ENCODE results near the gene CATSPER1. TPM values are rescaled to one million over a fixed set of nuclear protein-coding genes. Genes with fewer than 3 reads are reported as not detected.
"Not testable (repeated sequence)": the region's sequence is repeated elsewhere in the genome, so short reads cannot be mapped to it uniquely, and the experiment has no call there.

The CATSPER1 gene
- total RNA-seq, 2 experiments from 2014 or later: not detected

DNA sequence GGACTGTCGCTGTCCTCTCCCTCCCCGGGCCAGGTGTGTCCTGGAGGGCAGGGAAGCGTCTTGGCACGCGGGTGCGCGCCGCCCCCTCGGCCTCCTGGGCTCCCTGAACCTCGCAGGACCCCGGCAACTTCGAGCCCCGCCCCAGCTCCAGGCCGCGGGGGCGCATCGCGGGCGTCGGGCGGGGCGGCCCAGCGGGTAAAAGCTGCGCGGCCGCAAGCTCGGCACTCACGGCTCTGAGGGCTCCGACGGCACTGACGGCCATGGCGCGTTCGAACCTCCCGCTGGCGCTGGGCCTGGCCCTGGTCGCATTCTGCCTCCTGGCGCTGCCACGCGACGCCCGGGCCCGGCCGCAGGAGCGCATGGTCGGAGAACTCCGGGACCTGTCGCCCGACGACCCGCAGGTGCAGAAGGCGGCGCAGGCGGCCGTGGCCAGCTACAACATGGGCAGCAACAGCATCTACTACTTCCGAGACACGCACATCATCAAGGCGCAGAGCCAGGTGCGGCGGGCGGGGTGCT, 14.4 kb downstream of the CATSPER1 start, which contains the start of gene CST6:
Gene CST6, plus strand, starts transcription at position 224 of the 519 bp plus-strand sequence. Its CDS starts 37 bp downstream, at position 261.
- intact Hi-C loops (cut with DNase I, micrococcal nuclease): no loop called here
- Mint-ChIP-seq H3K36me3 (ENCODE audit: low read depth) (no peaks in the 10 kb centered on the region), H3K27me3 (peaks cover 18% of the 10 kb centered on the region), H3K4me3 (no peak within 1 kb of the TSS), H3K4me1 (no peaks in the 10 kb centered on the region), H3K27ac (no peak within 1 kb of the TSS), H3K9me3 (ENCODE audit: low read depth) (no peaks in the 10 kb centered on the region)
- CTCF ChIA-PET: interaction anchor here (0.7 to 3.3 kb wide), 5 partner anchors 9 to 251 kb away, joined by 3 to 16 read pairs (median 4); partner anchors contain the start of gene BANF1
- POLR2A ChIA-PET: no interaction called here
- DNase-seq: no peak
- peak; percentile 42 for ATAC-seq

DNA sequence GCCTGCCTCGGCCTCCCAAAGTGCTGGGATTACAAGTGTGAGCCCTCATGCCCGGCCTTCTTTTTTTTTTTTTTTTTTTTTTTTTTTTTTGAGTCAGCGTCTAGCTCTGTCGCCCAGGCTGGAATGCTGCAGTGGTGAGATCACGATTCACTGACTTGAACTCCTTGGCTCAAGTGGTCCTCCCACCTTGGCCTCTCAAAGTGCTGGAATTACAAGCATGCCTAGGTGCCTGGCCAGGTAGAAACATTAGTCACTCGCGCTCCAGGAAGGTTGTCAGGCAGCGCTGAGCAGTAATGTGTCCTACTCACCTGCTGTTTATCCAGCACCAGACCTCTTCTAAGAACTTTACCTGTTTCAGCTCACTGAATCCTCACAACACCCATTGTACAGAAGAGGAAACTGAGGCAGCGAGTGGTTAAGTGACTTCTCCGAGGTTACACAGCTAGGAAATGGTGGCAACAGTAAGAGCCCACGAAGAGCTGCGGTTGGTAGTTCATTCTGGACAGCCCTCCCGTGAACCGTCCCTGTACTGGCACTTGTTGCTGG, 15.0 kb downstream of the CATSPER1 start:
- ATAC-seq: no peak
- intact Hi-C loops (cut with DNase I, micrococcal nuclease): no loop called here
- H3K9me3 Mint-ChIP-seq (ENCODE audit: low read depth): no peaks in the 10 kb centered on the region
- no peak overlapping the region for H3K4me3 Mint-ChIP-seq
- no peak for DNase-seq
- no peaks in the 10 kb centered on the region for H3K36me3 Mint-ChIP-seq (ENCODE audit: low read depth)
- POLR2A ChIA-PET: no interaction called here
- H3K27ac Mint-ChIP-seq: no peak overlapping the region
- no peaks in the 10 kb centered on the region for H3K4me1 Mint-ChIP-seq
- CTCF ChIA-PET: interaction anchor here (0.7 to 3.3 kb wide), 4 partner anchors 9 to 251 kb away, joined by 3 to 16 read pairs (median 4); partner anchors contain the start of gene BANF1
- peaks cover 18% of the 10 kb centered on the region for H3K27me3 Mint-ChIP-seq

DNA sequence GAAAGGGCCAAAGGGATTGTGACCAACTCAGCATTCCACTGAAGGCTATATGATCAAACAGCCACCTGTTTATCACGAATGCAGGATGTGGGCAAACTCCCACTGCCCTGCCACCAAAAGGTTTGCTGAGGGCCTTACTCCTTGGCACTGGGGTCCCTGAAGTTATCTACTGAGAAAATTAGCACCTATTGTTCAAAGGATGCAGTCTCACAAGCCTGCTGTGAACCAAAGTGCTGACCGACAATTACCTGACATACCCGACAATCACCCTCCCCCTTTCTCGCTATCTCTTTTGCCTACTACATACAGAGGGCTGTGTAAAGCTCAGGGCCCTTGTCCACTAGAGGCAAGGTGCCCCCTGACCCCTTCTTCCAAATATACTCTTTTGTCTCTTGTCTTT, 16.2 kb downstream of the CATSPER1 start:
- H3K4me1 Mint-ChIP-seq; H3K9me3 Mint-ChIP-seq (ENCODE audit: low read depth); DNase-seq; POLR2A ChIA-PET; H3K4me3 Mint-ChIP-seq; H3K27ac Mint-ChIP-seq; H3K36me3 Mint-ChIP-seq (ENCODE audit: low read depth); intact Hi-C loops (cut with DNase I, micrococcal nuclease); ATAC-seq: not testable (repeated sequence)
- peaks cover 18% of the 10 kb centered on the region for H3K27me3 Mint-ChIP-seq
- CTCF ChIA-PET: interaction anchor here (0.6 to 1.2 kb wide), 3 partner anchors 13 to 35 kb away, joined by 3 to 7 read pairs (median 4); no protein-coding TSS in a partner anchor

DNA sequence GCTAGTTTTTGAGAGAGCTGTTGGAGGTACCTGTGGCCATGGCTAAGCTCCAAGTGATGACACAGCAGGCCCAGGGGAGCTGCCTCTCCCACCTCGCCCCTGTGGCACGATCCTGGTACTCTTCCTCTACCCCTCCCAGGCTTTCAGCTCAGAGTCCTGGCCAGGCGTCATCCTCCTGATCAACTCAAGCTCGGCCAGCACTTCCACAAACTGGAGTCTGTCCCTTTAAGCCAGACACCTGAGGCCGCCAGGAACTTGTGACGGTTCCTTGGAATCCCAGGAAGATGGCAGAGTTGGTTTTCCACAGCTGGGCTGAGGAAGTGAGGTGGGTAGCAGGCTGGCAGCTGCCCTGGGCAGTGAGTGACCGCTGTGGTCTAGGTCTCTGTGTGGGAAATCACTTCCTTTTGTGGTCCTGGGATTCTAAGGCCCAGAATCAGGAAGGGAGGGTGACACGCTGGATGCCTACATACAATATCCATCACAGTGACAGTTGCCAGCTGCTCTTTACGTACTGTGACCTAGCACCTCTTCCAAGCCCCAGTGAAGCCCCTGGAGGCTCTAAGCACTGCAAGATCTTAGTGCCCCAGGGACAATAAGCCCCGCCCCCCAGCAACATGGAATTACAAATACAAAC, 17.7 kb downstream of the CATSPER1 start:
- no peak overlapping the region for H3K4me3 Mint-ChIP-seq
- ATAC-seq (no peak), DNase-seq (no peak)
- no peak overlapping the region for H3K27ac Mint-ChIP-seq
- peaks cover 7% of the 10 kb centered on the region for H3K4me1 Mint-ChIP-seq
- ChIA-PET CTCF (interaction anchor here (0.6 to 2.4 kb wide), 5 partner anchors 14 to 124 kb away, joined by 3 to 9 read pairs (median 4); no protein-coding TSS in a partner anchor), POLR2A (interaction anchor here (0.6 kb wide), 1 partner anchor 1317 kb away, joined by 3 read pairs; no protein-coding TSS in a partner anchor)
- no peaks in the 10 kb centered on the region for H3K9me3 Mint-ChIP-seq (ENCODE audit: low read depth)
- peaks cover 14% of the 10 kb centered on the region for H3K27me3 Mint-ChIP-seq
- intact Hi-C loops (cut with DNase I, micrococcal nuclease): no loop called here
- peaks cover 16% of the 10 kb centered on the region for H3K36me3 Mint-ChIP-seq (ENCODE audit: low read depth)

DNA sequence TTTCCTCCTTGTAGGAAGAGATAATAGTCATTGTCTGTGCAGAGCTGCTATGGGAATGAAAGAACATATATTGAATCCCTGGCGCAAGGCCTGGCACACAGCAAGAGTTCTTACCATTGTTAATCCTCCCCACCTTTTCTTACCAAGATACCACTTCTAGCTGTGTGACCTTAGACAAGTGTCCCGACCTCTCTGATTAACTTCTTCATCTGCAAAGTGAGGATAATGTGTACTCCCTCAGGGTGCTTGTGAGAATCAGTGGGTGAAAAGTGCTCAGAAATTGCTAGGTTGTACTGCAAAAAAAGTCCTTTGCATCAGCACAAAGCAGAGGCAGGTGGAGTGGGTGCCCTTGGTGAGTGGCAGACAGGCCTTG, 18.2 kb downstream of the CATSPER1 start:
- peaks cover 10% of the 10 kb centered on the region for H3K27me3 Mint-ChIP-seq
- intact Hi-C loops (cut with DNase I, micrococcal nuclease): no loop called here
- ChIA-PET CTCF (interaction anchor here (0.6 to 2.4 kb wide), 5 partner anchors 15 to 70 kb away, joined by 3 to 9 read pairs (median 3); no protein-coding TSS in a partner anchor), POLR2A (interaction anchor here (0.6 kb wide), 1 partner anchor 1318 kb away, joined by 3 read pairs; no protein-coding TSS in a partner anchor)
- H3K27ac Mint-ChIP-seq: no peak overlapping the region
- no peak for ATAC-seq
- no peak for DNase-seq
- H3K4me3 Mint-ChIP-seq: no peak overlapping the region
- no peaks in the 10 kb centered on the region for H3K9me3 Mint-ChIP-seq (ENCODE audit: low read depth)
- peaks cover 19% of the 10 kb centered on the region for H3K36me3 Mint-ChIP-seq (ENCODE audit: low read depth)
- H3K4me1 Mint-ChIP-seq: peaks cover 12% of the 10 kb centered on the region

DNA sequence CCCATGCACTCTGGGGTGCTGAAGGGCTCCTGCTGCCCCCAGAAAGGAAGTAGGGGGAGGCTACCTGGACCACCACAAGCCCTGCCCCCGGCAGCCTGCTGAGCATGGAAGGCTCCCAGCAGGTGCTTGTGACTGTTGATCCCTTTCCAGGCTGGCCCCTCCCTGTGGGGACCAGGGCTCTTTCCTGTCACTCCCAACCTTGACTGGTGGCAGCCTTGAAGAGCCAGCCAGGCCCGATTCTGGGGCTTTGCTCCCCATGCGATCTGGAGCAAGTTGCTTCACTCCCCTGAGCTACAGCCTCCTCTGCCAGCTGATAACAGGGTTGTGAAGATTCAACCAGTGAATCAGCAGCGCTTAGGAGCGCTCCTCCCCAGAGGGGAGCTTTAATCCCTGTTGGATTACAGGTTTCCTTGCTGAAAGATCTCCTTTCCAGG, 19.1 kb downstream of the CATSPER1 start:
- CTCF ChIA-PET: interaction anchor here (0.9 to 2.4 kb wide), 2 partner anchors 15 to 40 kb away, joined by 3 to 9 read pairs; no protein-coding TSS in a partner anchor
- Mint-ChIP-seq H3K27ac (no peak overlapping the region), H3K4me1 (peaks cover 15% of the 10 kb centered on the region), H3K4me3 (no peak overlapping the region), H3K27me3 (peaks cover 6% of the 10 kb centered on the region), H3K36me3 (ENCODE audit: low read depth) (peaks cover 21% of the 10 kb centered on the region), H3K9me3 (ENCODE audit: low read depth) (no peaks in the 10 kb centered on the region)
- POLR2A ChIA-PET: no interaction called here
- DNase-seq (no peak), ATAC-seq (no peak)
- intact Hi-C loops (cut with DNase I, micrococcal nuclease): no loop called here

DNA sequence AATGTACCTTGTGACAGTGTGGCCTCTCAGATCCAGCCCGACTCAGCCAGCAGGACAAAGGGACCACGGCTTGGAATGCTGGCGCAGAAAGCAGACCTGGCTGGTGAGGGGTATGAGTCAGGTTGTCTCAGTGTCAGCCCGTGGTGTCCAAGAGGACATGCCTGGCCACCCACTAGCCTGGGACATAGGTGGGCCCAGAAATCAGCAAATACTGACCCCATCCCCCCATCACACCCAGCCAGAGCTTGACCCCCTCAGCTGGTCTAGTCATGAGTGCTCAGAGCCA, 19.4 kb downstream of the CATSPER1 start:
- H3K4me3 Mint-ChIP-seq: no peak overlapping the region
- CTCF ChIA-PET: interaction anchor here (2.4 kb wide), 1 partner anchor 16 kb away, joined by 9 read pairs; no protein-coding TSS in a partner anchor
- intact Hi-C loops (cut with DNase I, micrococcal nuclease): no loop called here
- POLR2A ChIA-PET: no interaction called here
- H3K27ac Mint-ChIP-seq: no peak overlapping the region
- peaks cover 23% of the 10 kb centered on the region for H3K36me3 Mint-ChIP-seq (ENCODE audit: low read depth)
- no peak for ATAC-seq
- no peak for DNase-seq
- peaks cover 6% of the 10 kb centered on the region for H3K27me3 Mint-ChIP-seq
- H3K4me1 Mint-ChIP-seq: peaks cover 15% of the 10 kb centered on the region
- no peaks in the 10 kb centered on the region for H3K9me3 Mint-ChIP-seq (ENCODE audit: low read depth)

- ATAC-seq (no peak), DNase-seq (no peak)
- peaks cover 3% of the 10 kb centered on the region for H3K27me3 Mint-ChIP-seq
- peak overlapping the region; percentile 32 for H3K27ac Mint-ChIP-seq
- ChIA-PET CTCF (interaction anchor here (0.6 to 2.4 kb wide), 2 partner anchors 16 kb away, joined by 3 to 9 read pairs; no protein-coding TSS in a partner anchor), POLR2A (interaction anchor here (1.0 kb wide), 1 partner anchor 116 kb away, joined by 4 read pairs; the partner anchor contains the start of gene CCDC85B)
- intact Hi-C loops (cut with DNase I, micrococcal nuclease): no loop called here
- H3K9me3 Mint-ChIP-seq (ENCODE audit: low read depth): no peaks in the 10 kb centered on the region
- peaks cover 15% of the 10 kb centered on the region for H3K4me1 Mint-ChIP-seq
- H3K36me3 Mint-ChIP-seq (ENCODE audit: low read depth): peaks cover 25% of the 10 kb centered on the region
- H3K4me3 Mint-ChIP-seq: no peak overlapping the region
Measured at GRCh38 chr11:66006134-66006890, 20.0 kb downstream of the CATSPER1 start.

GRCh38 chr11:66004186-66004585, 22.1 kb downstream of the CATSPER1 start:
- Mint-ChIP-seq H3K4me1 (peaks cover 32% of the 10 kb centered on the region), H3K27ac (peak overlapping the region; percentile 60), H3K27me3 (no peaks in the 10 kb centered on the region), H3K9me3 (ENCODE audit: low read depth) (no peaks in the 10 kb centered on the region), H3K4me3 (peak overlapping the region; percentile 55), H3K36me3 (ENCODE audit: low read depth) (peaks cover 42% of the 10 kb centered on the region)
- ATAC-seq (no peak), DNase-seq (no peak)
- ChIA-PET CTCF (interaction anchor here (1.0 kb wide), 1 partner anchor 18 kb away, joined by 4 read pairs; no protein-coding TSS in a partner anchor), POLR2A (interaction anchor here (0.8 kb wide), 1 partner anchor 18 kb away, joined by 3 read pairs; no protein-coding TSS in a partner anchor)
- intact Hi-C loops (cut with DNase I, micrococcal nuclease): loop anchor here (5.0 kb wide), 3 partner anchors 48 to 588 kb away; partner anchors contain the start of genes CCDC87 (in 1 of the 2), CCS (in 1 of the 2), KAT5 (in 1 of the 2) and SF3B2 (in 1 of the 2)

DNA sequence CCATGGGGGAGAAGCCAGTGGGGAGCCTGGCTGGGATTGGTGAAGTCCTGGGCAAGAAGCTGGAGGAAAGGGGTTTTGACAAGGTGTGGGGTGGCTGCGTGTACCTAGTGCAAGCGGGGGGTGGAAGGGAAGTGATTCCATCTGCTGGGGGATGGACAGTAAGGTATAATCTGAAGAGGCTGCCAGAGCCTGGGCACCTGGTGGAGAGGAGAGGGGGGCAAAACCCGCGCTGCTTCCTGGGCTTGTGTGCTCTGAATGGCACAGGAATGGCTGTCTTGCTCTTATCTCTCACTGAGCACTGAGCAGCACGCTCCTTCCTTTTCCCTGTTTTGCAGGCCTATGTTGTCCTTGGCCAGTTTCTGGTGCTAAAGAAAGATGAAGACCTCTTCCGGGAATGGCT, 23.0 kb downstream of the CATSPER1 start:
- POLR2A ChIA-PET: interaction anchor here (0.7 to 1.5 kb wide), 2 partner anchors 115 to 192 kb away, joined by 4 to 5 read pairs; partner anchors contain the start of gene FIBP
- peak overlapping the region; percentile 85 for H3K27ac Mint-ChIP-seq
- no peak for ATAC-seq
- no peak for DNase-seq
- H3K9me3 Mint-ChIP-seq (ENCODE audit: low read depth): no peaks in the 10 kb centered on the region
- CTCF ChIA-PET: interaction anchor here (1.1 to 1.5 kb wide), 6 partner anchors 8 to 132 kb away, joined by 3 to 7 read pairs (median 4); partner anchors contain the start of genes CST6, FIBP and SART1
- H3K4me3 Mint-ChIP-seq: peak overlapping the region; percentile 100
- peaks cover 33% of the 10 kb centered on the region for H3K4me1 Mint-ChIP-seq
- H3K36me3 Mint-ChIP-seq (ENCODE audit: low read depth): peaks cover 49% of the 10 kb centered on the region
- no peaks in the 10 kb centered on the region for H3K27me3 Mint-ChIP-seq
- intact Hi-C loops (cut with DNase I, micrococcal nuclease): loop anchor here (2.0 to 5.0 kb wide), 6 partner anchors 20 to 589 kb away; partner anchors contain the start of genes CCDC87 (in 1 of the 2), CCS (in 1 of the 2), KAT5 (in 1 of the 2) and SF3B2 (in 1 of the 2)

All from activated CD4-positive, alpha-beta T cell treated with anti-CD3 and anti-CD28 coated beads for 36 hours (primary cell).